ENCODE measurements around the gene CD22. TPM values are rescaled to one million over a fixed set of nuclear protein-coding genes. Genes with fewer than 3 reads are reported as not detected.

CD22 gene
- total RNA-seq, 2 experiments from 2014 or later: 0.21 TPM; not detected in 1

DNA sequence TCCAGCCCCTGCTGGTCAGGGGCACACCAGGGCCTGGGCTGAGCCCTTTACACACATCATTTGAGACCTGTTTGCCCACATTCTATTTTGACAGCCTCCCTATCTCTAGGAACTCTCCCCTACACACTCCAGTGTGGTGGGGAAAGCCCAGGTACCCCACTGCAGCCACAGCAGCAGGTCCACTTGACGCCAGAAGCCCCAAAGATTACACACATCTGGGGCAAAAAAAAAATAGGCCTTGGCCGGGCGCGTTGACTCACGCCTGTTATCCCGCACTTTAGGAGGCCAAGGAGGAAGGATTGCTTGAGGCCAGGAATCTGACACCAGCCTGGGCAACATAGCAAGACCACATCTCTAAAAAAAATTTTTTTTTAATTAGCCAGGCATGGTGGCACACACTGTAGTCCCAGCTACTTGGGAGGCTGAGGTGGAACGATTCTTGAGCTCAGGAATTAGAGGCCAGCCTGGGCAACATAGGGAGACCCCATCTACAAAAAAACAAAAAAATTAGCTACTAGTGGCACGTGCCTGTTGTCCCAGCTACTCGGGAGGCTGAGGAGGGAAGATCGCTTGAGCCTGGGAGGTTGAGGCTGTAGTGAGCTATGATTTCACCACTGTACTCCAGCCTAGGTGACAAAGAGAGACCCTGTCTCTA lies 18.0 kb upstream of the CD22 start:
- no peak for DNase-seq
- Mint-ChIP-seq H3K9me3 (no peaks in the 10 kb centered on the region), H3K4me3 (no peak overlapping the region), H3K27ac (no peak overlapping the region), H3K4me1 (peaks cover 3% of the 10 kb centered on the region), H3K27me3 (peaks cover 4% of the 10 kb centered on the region), H3K36me3 (ENCODE audit: low read depth) (no peaks in the 10 kb centered on the region)
- ChIA-PET CTCF (no interaction called here), POLR2A (no interaction called here)

DNA sequence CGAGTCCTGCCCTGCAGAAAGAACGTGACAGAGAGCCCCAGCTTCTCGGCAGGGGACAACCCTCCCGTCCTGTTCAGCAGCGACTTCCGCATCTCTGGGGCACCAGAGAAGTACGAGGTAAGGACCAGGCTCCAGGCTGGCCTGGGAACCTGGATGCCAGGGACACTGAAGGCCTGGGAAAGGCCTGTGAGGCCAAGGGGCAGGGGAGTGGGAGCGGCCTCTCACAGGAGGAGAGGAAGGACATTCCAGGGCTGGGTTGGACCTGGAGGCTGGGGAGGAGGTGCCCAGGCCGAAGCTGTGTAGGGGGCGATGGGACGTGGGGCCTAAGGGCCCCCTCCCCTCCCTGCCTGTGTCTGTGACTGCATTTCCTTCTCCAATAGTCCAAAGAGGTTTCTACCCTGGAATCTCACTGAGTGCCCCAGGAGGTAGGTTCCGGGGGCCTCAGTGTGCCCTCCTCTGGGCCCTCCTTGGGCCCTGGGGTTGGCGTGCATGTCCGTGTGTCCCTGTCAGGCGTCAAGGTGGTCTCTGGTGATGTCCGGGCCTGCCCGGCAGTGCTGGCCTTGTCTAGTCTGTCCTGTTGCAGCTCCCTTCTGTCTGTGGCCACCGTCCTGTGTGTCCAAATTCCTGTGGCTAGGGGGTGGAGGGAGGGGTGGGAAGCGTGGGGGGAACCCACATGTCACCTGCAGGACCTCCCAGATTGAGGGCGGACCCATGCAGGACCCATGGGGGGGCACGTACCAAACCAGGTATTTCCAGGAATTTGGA lies 16.9 kb upstream of the CD22 start:
- Mint-ChIP-seq H3K27me3 (peaks cover 4% of the 10 kb centered on the region), H3K9me3 (no peaks in the 10 kb centered on the region), H3K4me1 (peaks cover 3% of the 10 kb centered on the region), H3K4me3 (no peak overlapping the region), H3K36me3 (ENCODE audit: low read depth) (no peaks in the 10 kb centered on the region), H3K27ac (no peak overlapping the region)
- POLR2A ChIA-PET: no interaction called here
- CTCF ChIA-PET: interaction anchor here (0.9 kb wide), 1 partner anchor 20 kb away, joined by 3 read pairs; no protein-coding TSS in a partner anchor
- no peak for DNase-seq

DNA sequence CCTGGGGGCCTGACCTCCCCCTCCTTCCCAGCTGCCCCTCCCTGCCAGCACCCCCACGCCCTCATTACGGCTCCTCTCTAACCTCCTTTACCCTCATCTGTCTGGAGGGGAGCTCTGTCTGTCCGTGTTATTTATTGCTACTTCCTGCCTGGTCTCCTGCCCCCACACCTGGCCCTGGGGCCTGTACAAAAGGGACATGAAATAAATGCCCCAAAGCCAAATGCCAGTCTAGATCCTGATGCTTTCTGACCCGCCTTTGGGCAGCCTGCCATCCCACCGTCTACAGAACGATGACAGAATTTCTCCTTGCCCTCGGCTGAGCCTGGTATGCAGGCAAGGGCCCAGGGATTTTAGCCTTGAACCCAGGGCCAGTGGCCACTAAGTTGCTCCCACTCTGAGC lies 15.4 kb upstream of the CD22 start:
- H3K27ac Mint-ChIP-seq: no peak overlapping the region
- no peak overlapping the region for H3K4me3 Mint-ChIP-seq
- POLR2A ChIA-PET: no interaction called here
- H3K4me1 Mint-ChIP-seq: peaks cover 6% of the 10 kb centered on the region
- no peaks in the 10 kb centered on the region for H3K36me3 Mint-ChIP-seq (ENCODE audit: low read depth)
- CTCF ChIA-PET: interaction anchor here (0.6 to 1.8 kb wide), 3 partner anchors 31 to 124 kb away, joined by 3 to 4 read pairs (median 4); partner anchors contain the start of genes FFAR1 and HAMP
- peaks cover 4% of the 10 kb centered on the region for H3K27me3 Mint-ChIP-seq
- no peak for DNase-seq
- no peaks in the 10 kb centered on the region for H3K9me3 Mint-ChIP-seq

DNA sequence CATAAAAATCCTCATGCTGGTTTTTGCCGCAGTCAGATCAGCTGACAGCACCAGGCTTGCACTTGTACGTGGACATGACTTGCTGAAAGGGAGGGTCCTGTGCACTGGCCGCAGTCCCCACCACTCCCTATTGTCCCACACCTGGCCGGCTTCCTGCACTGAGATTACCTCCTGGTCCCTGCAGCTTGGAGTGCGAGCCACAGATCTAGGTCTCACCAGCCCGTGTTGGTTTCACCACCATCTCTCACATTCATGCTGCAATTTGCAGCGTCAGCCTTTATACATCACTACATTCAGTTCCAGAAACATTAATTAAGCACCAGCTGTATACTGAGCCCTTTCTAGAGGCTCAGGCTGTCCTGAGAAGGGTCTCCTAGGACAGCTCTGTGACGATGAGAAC lies 15.0 kb upstream of the CD22 start:
- no peaks in the 10 kb centered on the region for H3K36me3 Mint-ChIP-seq (ENCODE audit: low read depth)
- ChIA-PET POLR2A (no interaction called here), CTCF (interaction anchor here (0.6 to 1.8 kb wide), 3 partner anchors 32 to 124 kb away, joined by 3 to 4 read pairs (median 4); partner anchors contain the start of genes FFAR1 and HAMP)
- H3K4me3 Mint-ChIP-seq: no peak overlapping the region
- H3K27me3 Mint-ChIP-seq: peaks cover 4% of the 10 kb centered on the region
- H3K4me1 Mint-ChIP-seq: peaks cover 9% of the 10 kb centered on the region
- H3K27ac Mint-ChIP-seq: no peak overlapping the region
- H3K9me3 Mint-ChIP-seq: no peaks in the 10 kb centered on the region
- no peak for DNase-seq

DNA sequence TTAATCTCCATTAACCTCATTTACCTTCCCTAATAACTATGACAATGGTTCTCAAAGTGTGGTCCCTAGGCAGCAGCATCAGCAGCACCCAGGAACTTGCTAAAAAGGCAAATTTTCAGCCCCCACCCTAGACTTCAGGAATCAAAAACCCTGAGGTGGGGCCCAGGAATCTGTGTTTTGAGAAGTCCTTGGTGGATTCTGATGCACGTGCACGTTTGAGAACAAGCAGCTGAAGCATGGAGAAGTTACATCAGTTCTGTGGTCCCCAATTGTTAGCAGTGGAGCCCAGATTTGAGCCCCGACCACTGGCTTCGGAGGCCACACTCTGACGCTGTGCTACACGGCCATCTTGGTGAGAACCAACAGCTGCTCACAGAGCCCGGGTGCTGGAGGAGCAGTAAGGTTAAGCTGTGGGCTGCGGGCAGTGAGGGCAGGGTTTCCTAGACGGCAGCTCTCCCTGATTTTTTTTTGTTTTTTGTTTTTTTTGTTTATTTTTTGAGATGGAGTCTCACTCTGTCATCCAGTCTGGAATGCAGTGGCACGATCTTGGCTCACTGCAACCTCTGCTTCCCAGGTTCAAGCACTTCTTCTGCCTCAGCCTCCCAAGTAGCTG lies 14.0 kb upstream of the CD22 start:
- H3K27ac Mint-ChIP-seq: no peak overlapping the region
- no peaks in the 10 kb centered on the region for H3K36me3 Mint-ChIP-seq (ENCODE audit: low read depth)
- no peak overlapping the region for H3K4me3 Mint-ChIP-seq
- peaks cover 4% of the 10 kb centered on the region for H3K27me3 Mint-ChIP-seq
- POLR2A ChIA-PET: interaction anchor here (0.6 kb wide), 1 partner anchor 18 kb away, joined by 3 read pairs; no protein-coding TSS in a partner anchor
- CTCF ChIA-PET: interaction anchor here (1.2 to 1.8 kb wide), 2 partner anchors 33 kb away, joined by 3 to 4 read pairs; partner anchors contain the start of genes FFAR1 and HAMP
- peaks cover 9% of the 10 kb centered on the region for H3K4me1 Mint-ChIP-seq
- no peak for DNase-seq
- no peaks in the 10 kb centered on the region for H3K9me3 Mint-ChIP-seq

DNA sequence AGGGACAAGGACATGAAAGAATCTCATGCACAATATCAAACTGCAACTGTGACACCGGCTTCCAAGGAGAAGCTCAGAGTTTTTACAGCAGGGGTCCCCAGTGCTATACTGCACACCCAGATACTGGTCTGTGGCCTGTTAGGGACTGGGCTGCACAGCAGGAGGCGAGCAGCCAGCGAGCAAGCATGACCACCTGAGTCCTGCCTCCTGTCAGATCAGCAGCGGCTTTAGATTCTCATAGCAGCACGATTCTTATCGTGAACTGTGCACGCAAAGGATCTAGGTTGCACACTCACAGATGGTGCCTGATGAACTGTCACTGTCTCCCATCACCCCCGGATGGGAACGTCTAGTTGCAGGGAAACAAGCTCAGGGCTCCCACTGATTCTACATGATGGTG lies 13.1 kb upstream of the CD22 start:
- POLR2A ChIA-PET: no interaction called here
- H3K27me3 Mint-ChIP-seq: peaks cover 4% of the 10 kb centered on the region
- no peak for DNase-seq
- H3K36me3 Mint-ChIP-seq (ENCODE audit: low read depth): no peaks in the 10 kb centered on the region
- CTCF ChIA-PET: no interaction called here
- no peak overlapping the region for H3K4me3 Mint-ChIP-seq
- H3K27ac Mint-ChIP-seq: no peak overlapping the region
- no peaks in the 10 kb centered on the region for H3K9me3 Mint-ChIP-seq
- H3K4me1 Mint-ChIP-seq: peaks cover 5% of the 10 kb centered on the region

DNA sequence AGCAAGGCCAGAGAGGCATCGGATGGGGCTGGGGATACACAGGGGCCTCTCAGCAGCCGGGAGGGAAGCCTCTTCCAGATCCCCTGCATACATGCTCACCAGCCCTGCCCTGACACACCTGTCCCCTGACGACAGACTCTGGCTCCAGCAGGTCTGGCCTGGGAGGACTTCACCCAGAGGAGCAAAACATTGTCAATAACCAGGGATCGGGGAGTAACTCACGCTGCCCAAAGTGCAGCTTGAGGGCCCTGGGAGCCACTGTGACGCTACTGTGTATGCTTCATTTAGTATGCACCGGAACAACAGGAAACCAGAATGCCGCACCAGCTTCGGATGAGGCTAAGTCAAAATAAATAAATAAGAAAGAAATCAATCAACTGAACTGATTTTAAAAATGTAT lies 12.4 kb upstream of the CD22 start:
- H3K4me1 Mint-ChIP-seq: peaks cover 5% of the 10 kb centered on the region
- H3K9me3 Mint-ChIP-seq: peaks cover 1% of the 10 kb centered on the region
- H3K4me3 Mint-ChIP-seq: no peak overlapping the region
- H3K27me3 Mint-ChIP-seq: peaks cover 6% of the 10 kb centered on the region
- H3K36me3 Mint-ChIP-seq (ENCODE audit: low read depth): no peaks in the 10 kb centered on the region
- H3K27ac Mint-ChIP-seq: no peak overlapping the region
- ChIA-PET POLR2A (no interaction called here), CTCF (interaction anchor here (1.2 kb wide), 1 partner anchor 16 kb away, joined by 5 read pairs; no protein-coding TSS in a partner anchor)
- no peak for DNase-seq

DNA sequence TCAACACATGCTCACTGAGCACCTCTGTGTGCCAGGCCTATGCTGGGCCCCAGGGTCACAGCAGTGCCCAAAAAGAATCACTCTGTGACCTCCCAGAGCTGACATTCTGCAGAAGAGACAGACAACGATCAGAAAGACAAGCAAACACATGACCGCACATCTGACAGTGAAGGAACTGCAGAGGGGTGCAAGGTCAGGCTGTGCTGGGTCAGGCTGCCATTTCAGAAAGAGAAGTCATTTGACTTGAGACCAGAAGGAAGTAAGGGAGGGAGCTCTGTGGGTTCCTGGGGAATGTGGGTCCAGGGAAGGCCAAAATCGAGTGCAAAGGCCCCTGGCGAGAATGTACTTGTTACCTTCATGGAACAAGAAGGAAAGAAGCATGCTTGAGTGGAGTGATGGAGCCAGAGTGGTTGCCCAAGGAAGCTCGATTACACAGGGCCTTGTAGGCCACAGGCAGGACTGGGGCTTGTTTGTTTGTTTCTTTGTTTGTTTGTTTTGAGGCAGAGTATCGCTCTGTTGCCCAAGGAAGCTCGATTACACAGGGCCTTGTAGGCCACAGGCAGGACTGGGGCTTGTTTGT lies 11.4 kb upstream of the CD22 start:
- no peak overlapping the region for H3K27ac Mint-ChIP-seq
- POLR2A ChIA-PET: no interaction called here
- peaks cover 5% of the 10 kb centered on the region for H3K9me3 Mint-ChIP-seq
- H3K4me3 Mint-ChIP-seq: no peak overlapping the region
- no peak for DNase-seq
- H3K27me3 Mint-ChIP-seq: peaks cover 14% of the 10 kb centered on the region
- CTCF ChIA-PET: interaction anchor here (1.1 to 1.5 kb wide), 3 partner anchors 9 to 15 kb away, joined by 3 to 5 read pairs (median 4); no protein-coding TSS in a partner anchor
- H3K36me3 Mint-ChIP-seq (ENCODE audit: low read depth): no peaks in the 10 kb centered on the region
- H3K4me1 Mint-ChIP-seq: peaks cover 5% of the 10 kb centered on the region

DNA sequence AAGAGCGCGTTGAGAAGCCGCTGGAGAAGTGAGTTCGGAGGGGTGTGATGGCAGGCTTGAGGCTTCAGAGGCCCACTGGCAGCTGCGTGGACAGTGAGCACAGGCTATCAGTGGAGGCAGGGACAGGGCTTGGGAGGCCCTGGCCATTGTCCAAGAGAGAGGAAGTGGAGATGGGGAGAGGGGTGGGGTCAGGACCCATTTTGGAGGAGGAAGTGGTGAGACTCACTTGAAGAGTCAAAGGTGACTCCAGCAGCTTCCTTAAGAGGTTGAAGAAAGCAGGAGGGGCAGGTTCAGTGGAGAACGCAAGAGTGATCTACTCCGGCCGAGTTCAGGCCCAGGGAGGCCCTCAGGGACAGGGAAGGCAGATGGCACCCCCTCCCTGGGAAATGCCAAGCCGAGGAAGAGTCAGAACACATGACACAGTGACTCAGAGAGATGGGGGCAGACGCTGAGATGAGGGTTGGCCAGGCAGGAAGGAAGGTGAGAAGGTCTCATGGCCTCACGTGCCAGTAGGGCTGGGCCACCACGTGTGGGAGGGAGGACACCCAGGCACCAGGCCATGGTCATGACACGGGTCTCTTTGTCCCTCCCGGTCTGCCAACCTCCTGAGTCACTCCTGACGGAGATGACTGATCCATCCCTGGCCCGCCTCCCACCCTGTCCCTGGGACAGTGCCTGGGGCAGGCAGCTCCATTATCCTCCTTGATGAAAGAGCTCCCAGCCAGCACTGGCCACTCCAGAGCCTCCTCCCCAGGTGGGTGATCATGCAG lies 10.1 kb upstream of the CD22 start:
- peaks cover 5% of the 10 kb centered on the region for H3K9me3 Mint-ChIP-seq
- peaks cover 13% of the 10 kb centered on the region for H3K27me3 Mint-ChIP-seq
- ChIA-PET POLR2A (interaction anchor here (0.5 kb wide), 1 partner anchor 1762 kb away, joined by 4 read pairs; no protein-coding TSS in a partner anchor), CTCF (interaction anchor here (0.6 to 1.1 kb wide), 2 partner anchors 9 to 1325 kb away, joined by 3 read pairs; no protein-coding TSS in a partner anchor)
- H3K36me3 Mint-ChIP-seq (ENCODE audit: low read depth): no peaks in the 10 kb centered on the region
- H3K4me1 Mint-ChIP-seq: peaks cover 5% of the 10 kb centered on the region
- peak overlapping the region; percentile 3 for H3K27ac Mint-ChIP-seq
- DNase-seq: no peak
- no peak overlapping the region for H3K4me3 Mint-ChIP-seq

DNA sequence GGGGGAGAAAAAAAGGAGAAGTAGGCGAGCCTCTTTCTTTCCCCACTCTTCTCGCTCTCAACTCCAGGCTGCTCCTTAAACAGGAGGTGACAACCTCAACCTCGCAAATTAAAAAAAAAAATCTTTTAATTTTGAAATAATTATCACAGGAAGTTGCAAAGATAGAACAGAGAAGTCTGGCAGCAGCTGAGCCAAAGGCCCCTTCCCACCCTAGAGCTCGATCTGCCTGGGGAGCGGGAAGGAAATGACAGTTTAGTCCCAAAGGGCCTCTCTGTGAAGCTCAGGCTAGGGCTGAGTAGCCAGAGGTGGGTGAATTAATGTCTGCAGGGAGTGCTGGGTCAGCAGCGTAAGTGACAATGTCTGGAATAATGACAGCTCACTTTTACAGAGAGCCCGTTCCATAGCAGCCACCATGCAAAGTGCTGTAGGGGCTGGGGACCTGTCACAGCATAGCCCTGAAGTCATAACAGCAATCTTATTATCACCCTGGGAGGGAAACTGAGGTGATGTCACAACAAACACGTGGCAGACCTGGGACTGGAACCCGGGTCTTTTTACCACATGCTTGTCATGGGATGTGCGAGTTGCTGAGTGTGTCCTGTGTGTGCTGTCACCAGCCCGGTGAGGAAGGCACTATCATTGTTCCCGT lies 8.8 kb upstream of the CD22 start:
- ChIA-PET POLR2A (no interaction called here), CTCF (no interaction called here)
- Mint-ChIP-seq H3K4me3 (no peak overlapping the region), H3K27ac (no peak overlapping the region), H3K4me1 (peaks cover 5% of the 10 kb centered on the region), H3K27me3 (peaks cover 13% of the 10 kb centered on the region), H3K9me3 (peaks cover 5% of the 10 kb centered on the region), H3K36me3 (ENCODE audit: low read depth) (no peaks in the 10 kb centered on the region)
- DNase-seq: no peak

DNA sequence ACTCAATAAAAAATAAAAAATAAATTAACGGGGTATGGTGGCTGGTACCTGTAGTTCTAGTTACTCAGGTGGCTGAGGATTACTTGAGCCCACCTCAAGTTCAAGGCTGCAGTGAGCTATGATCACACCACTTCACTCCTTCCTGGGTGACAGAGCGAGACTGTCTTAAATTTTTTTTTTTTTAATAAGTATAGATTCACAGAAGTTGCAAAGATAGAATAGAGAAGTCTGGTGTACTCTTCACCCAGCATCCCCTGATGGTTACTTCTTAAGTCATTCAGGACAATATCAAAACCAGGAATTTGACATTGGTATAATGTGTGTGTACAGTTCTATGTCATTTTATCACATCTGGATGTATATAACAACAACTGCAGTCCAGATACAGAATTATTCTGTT lies 7.7 kb upstream of the CD22 start:
- DNase-seq: no peak
- CTCF ChIA-PET: no interaction called here
- POLR2A ChIA-PET: no interaction called here
- Mint-ChIP-seq H3K4me1 (peaks cover 5% of the 10 kb centered on the region), H3K4me3 (no peak overlapping the region), H3K27ac (no peak overlapping the region), H3K36me3 (ENCODE audit: low read depth) (no peaks in the 10 kb centered on the region), H3K27me3 (peaks cover 18% of the 10 kb centered on the region), H3K9me3 (peaks cover 5% of the 10 kb centered on the region)

DNA sequence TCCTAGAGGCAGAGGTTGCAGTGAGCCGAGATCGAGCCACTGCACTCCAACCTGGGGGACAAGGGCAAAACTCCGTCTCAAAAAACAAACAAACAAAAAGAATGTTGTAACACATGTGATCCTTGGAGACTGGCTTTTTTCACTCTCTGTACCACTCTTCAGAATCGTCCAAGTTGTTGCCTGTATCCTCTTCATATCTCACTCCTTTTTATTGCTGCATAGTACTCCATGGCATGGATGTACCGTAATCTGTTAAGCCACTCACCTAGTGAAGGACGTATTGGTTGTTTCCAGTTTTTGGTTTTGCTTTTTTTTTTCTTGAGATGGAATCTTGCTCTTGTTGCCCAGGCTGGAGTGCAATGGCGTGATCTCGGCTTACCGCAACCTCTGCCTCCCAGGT lies 7.0 kb upstream of the CD22 start:
- H3K4me3 Mint-ChIP-seq: no peak overlapping the region
- ChIA-PET CTCF (no interaction called here), POLR2A (no interaction called here)
- no peaks in the 10 kb centered on the region for H3K36me3 Mint-ChIP-seq (ENCODE audit: low read depth)
- peaks cover 18% of the 10 kb centered on the region for H3K27me3 Mint-ChIP-seq
- no peak for DNase-seq
- peaks cover 5% of the 10 kb centered on the region for H3K4me1 Mint-ChIP-seq
- H3K9me3 Mint-ChIP-seq: peaks cover 5% of the 10 kb centered on the region
- no peak overlapping the region for H3K27ac Mint-ChIP-seq
